HG02970 (cell line): ENCODE measurements around the gene SLC49A4.

Experiments
- ATAC-seq: cut with Tn5 transposase; IDR thresholded peaks from one replicate; pipeline ENCODE4 v1.9.1; 2021; ENCODE audit warnings: mild to moderate bottlenecking, moderate library complexity, moderate number of reproducible peaks; ENCODE audit not compliant: unreplicated experiment, low FRiP score

Gene SLC49A4

DNA sequence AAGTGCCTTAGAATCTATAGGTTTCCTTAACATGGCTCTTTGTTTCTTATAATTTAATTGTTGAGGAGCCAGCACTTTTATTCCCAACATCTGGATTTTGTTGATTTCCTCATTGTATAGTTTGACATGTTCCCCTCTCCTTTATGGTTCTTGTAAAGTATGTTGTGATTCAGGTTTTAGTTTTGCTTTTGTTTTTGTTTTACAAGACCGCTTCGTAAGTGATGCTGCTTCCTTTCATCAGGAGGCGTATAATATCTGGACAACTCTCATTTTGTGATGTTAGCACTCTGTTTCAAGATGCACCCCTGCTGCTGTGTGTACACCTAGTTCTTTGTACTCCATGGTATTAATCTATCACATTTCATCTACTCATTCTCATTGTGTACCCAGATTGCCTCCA lies 48.7 kb downstream of the SLC49A4 start:
- ATAC-seq, result no peak

DNA sequence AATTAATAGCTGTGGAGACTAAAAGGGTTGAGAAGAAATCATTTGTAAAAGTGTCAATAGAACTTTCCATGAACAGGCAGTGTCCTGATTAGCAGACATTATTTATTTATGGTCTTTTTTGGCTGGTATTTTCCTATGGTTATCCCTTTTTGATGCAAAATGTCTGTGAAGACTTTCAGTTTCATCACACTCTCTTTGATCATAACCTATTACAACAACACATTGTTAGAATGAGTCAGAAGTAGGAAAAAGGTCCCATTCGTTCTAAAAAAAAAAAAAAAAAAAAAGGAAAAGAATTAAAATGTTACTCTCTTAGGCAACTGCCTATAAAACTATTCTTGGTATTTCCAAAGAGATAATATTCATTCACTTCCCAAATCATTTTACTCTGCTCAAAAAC lies 62.1 kb downstream of the SLC49A4 start:
- no peak for ATAC-seq

DNA sequence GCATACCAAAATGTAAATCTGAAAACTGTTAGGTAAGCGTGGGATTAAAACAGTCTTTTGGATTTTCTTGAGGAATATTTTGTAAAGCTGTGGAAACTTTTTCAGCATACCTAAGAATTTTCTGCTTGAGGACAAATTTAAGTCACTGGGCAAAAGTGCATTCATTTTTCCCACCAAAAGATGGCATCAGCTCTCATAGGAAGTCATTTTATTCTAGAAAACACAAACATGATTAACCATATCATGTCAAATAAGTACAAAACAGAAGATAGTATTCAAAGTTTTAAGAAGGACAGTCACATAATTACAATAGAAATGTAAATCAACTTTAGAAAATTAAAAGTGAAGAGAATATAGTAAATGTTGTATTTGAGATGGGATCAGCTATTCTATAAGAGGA lies 63.5 kb downstream of the SLC49A4 start:
- no peak for ATAC-seq

DNA sequence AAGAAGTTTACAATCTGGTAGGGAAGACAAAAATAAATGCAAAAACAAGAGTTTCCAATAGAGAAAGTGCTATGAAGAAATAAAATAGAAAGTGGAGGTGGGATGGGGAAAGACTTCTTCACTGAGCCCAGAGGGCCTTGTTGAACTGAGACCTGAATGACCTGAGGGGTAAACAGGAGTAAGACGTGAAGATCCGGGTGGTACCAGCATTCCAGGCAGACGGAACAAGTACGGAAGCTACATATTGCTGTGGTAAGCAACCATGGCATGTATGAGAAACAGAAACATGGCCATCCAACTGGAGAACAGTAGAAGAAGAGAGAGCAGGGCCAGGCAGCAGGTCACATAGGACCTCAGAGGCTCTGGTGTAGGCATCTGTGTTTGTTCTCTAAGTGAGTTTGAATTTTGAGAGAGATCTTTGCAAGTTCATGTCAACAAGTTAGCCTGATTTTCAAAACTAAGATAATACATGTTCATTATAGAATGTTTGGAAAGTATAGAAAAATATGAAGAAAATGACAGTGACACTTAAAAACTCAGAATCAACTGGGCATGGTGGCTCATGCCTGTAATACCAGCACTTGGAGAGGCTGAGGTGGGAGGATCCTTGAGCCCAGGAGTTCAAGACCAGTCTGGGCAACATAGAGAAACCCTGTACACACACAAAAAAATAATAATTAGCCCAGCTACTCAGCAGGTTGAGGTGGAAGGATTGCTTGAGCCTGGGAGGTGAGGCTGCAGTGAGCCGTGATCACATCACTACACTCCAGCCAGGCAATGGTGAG lies 64.3 kb downstream of the SLC49A4 start:
- ATAC-seq, result no peak

DNA sequence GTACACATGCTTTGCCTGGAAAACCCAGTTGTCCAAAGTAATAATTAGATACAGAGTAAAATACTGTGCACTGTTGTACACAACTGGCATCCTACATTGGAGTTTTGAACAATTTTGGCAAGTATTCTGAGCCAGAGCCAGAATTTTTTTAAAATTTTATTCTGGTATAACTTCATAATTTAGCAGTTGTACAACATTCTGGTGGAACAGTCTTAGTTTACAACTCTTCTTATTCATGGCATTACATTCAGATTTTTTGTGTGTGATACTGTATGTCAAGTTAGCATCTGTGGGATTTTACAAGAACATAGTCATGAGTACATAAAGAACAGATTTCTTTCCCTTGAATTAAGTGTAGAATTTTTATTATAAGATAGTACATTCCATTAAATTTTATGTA lies 67.5 kb downstream of the SLC49A4 start:
- no peak for ATAC-seq

DNA sequence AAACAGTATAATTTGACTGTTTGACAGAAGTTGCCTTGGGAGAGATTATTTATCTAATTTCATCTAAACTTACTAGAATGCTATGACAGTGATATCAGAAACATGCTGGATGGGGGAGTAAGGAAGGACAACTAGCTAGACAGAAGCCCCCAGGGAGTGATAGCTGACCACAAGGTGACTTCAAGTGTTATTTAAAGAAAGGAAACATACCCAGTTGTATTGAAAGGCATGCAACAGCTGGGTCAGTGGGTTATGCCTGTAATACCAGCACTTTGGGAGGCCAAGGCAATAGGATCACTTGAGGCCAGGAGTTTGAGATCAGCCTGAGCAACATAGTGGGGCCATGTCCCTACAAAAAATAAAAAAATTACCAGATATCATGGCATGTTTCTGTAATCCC lies 69.6 kb downstream of the SLC49A4 start:
- ATAC-seq, result no peak

DNA sequence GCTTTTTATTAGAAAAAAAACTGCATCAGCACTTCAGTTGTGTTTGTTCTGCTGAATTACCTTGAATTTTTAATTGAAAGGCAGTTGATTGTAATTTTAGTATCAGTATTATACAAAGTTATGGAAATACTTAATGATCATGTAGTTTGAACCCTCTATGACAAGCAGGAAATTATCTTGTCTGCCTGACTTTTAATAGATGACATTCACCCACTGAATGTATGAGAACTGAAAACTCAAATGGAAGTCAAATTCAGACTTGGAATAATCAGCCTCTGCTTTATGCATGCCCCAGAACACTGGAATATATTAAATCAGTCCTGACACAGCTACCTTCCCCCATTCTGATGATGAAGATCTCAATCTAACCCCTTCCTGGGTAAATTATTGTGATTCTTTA lies 73.5 kb downstream of the SLC49A4 start:
- no peak for ATAC-seq

DNA sequence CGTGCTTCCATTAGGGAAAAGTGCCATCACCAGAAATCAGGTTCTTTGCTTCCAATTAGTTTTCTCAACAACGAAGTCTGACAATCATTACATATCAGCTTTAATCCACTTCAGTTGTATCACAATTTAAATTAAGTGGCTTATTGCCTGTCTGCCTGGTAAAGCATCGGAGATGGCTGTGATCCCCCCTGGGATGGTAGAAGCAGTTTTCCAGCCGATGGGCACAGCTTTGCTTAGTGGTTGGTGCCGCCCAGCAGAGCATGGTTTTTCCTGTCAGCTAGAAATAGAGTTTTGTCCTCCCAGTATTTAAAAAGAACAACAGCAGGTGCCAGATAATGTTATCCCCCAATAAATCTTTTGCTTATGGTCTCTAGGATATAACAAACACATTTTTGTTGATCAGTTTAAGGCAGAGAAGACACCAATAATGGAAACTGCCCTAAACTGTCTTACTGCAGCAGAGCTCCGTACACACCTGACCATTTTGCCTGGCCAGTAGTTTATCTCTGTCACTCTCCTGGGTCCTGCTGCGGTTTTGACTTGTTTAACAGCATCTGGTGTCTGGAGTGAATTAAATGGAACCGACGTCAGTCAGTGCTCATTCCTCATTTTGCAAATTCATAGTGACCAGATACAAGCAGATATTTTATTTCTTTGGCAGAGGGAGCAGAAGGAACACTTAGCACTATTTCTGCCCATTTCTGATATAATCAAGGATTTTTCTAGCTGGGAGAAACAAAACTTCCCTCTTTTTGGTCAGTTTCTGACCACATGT lies 79.1 kb downstream of the SLC49A4 start:
- ATAC-seq, result no peak

DNA sequence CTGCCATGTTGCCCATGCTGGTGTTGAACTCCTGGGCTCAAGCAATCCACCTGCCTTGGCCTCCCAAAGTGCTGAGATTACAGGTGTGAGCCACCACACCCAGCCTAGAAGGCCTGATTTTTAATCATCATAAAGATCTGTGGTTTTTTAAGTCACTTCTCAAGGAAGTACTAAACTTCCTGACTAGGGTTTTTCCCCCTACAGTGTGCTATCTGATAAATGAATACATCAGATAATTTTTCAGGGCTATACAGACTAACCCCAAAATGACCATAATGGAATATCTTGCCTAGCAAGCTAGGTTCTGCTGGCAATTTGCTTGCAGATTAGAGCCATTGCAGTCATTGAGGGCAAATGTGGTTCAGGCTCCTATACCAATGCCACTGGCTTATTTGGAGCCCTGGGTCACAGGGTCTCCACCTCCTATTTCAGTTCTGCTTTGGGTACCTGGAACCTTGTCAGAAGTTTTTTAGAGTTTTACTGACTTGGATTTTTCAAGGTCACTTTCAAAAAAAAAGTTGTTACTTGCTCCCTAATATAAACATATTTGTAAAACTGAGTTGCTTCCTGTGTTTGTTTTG lies 80.8 kb downstream of the SLC49A4 start:
- ATAC-seq, result no peak

DNA sequence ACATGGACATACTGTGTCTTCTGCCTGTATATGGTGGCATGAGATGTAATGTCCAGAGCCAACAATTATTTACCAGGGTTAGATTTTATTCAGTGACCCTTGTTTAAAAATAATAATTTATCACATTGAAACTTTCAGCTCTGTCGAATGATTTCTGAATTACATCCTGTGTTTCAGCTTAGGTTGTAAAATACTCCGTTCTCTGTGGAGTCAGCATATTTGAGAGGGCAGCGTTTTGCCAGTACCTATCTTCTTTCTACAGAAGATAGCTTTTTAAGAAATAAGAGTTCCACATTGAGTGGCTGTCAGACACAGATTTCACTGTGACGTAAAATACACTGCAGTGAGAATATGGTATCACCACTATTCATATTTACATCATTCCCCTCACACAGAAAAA lies 85.3 kb downstream of the SLC49A4 start:
- no peak for ATAC-seq

DNA sequence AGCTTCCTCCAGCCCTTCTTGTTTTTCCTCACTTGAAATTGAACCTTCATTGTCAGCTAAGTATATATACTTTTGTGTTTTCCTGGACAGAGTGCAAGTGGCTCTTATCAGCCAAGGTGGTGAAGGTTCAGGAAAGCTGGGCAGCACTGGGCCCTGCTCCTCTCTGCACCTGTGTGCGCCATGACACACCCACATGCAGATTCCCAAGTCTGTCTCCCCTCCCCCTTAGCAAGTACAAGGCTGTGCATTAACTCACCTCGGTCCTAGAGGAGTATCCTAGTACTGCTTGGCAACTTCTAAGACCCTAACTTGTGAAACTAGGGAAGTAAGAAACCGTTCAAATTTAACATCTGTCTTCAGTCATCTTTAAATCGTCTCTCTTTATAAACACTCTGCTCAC lies 85.8 kb downstream of the SLC49A4 start:
- no peak for ATAC-seq

DNA sequence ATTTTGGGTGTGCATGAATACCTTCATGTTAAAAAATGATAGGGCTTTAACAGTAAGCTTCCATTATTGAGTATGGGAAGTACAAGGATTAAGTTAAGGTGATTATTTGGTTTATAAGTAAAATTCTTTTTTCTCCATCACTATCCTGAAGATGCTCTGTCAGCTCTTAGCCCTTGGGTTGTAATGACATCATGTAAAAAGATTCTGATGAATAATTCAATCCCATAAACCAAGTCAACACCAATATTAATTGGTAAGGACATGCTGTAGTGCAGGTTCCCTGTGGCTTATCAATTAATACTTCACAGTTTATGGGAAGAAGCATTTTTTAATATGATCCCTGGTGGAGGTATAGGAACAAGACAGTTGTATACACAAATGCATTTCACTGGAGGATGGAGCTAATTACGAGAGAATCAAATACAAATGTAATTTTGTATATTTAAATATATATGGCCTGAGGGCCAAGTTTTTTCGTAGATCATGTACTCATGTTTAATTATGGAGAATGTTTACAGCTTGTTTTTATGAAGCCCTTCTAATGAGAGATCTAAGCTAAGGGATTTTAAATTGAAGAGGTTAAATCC lies 87.6 kb downstream of the SLC49A4 start:
- ATAC-seq, result no peak

DNA sequence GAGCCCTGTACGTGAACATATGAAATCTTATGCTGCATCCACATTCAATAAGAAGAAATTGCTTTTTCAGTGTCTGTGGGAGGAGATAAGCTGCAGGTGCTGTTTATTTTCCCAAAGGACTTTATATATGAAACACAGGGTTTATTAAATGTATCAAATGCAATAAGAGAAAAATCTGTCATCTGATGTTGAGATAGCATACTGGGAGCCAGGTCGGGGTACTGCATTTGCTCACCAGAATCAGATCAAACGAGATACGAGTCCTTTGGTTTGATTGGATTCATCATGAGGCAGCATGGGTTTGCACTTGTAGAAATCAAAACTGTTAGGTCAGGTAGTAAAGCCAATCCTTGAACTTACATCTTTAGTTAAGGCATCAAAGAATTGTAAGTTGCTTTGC lies 91.4 kb downstream of the SLC49A4 start:
- ATAC-seq, result no peak

DNA sequence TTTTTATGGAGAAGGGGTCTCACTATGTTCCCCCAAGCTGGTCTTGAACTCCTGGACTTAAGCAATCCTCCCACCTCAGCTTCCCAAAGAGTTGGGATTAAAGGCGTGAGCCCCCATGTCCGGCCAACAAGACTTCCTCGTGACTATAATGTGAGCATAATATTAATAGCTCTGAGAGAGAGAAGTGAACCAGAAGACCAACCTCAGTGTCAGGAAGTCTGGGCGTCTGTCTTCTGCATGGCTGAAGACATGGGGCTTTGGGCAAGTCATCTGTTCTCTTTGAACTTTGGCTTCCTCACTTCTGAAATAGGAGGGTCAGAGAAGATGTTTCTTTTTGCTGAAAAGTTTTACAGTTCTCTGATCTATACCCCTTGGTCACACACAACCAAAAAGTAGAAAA lies 92.1 kb downstream of the SLC49A4 start:
- ATAC-seq, result no peak

DNA sequence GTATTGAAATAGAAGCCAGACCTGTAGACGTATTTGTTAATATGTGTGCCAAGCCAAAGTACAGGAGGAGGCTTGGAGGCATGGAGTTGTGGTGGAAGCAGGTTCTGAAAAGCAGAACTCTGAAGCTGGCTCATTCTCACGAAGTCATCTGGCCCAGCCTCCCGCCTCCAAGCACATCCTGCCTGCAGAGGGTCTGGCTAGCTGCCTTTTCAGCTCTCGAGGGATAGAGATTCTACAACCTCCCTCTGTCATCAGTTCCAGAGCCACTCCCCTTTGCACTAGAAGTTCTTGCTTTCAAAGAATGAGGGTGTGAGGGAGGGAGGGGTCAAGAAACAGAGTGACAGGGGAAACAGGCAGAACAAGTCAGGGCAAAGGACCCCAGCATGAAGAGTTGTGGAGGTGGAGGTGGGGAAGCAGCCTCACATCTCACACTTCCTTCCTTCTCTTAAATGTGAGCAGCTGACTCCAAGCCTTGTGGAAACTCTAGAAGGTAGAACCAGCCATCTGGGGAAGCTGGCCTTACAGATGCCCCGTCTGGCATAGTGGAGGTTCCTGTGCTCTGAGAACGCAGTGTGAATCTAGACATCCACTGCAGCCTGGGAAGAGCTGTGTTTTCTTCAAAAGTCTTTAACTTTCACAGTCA lies 95.3 kb downstream of the SLC49A4 start:
- no peak for ATAC-seq

DNA sequence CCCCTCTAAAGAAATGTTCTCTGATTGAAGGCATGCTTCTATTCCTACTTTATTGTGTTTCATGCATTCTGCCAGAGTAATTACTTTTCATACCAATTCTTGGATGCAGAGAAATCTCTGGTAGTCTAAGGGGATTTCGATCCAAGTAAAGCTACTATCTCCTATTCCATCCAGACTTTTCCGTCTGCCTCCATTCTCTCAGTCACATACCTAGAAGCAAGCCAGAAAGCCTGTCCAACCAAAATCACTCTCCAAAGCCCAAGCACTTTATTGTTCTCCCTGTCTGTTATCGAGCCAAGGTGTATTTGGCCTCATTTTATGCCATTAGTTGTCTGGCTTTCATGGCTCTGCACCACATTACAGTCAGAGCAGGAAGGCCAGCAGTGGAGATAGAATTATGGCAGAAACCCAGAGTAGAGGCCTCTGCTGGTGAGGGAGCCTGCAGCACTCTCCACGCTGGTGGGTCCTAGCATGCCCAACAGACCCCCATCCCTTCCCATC lies 95.9 kb downstream of the SLC49A4 start:
- no peak for ATAC-seq

DNA sequence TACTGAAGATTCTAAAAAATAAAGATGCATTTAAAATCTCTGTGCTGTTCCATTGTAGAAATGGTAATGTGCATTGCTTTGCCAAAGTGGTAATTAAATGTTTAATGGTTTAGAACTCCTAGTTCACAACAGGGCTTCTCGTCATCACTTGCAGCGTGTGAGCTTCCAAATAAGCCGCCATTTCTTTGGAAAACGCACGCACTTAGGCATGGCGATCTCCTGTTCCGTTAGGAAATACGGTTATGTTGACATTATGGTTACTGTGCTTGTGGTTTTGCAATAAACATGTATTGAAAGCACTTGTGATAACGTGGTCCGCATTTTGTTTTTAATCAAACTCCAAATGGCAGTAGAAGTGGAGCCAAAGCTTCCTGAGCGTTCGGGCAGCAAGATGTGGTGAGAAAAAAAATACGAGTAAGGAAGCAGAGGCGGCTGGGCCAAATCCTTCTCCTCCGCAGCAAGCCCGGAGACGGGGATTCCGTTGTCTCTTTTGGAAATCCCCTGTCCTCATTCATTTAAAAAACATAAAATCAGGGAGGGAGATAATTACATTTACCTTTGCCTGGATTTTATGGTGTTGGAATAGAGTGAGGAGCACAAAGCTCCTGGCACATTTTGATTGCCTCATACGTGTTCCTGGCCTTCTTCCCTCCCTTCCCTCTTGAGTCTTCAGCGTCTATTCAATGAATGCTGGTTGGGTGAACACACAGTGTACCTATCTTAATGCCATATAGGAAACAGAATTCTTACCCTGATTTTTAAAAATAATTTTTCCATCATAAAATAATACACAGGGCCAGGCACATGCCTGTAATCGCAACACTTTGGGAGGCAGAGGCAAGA lies 97.5 kb downstream of the SLC49A4 start:
- ATAC-seq, result no peak

DNA sequence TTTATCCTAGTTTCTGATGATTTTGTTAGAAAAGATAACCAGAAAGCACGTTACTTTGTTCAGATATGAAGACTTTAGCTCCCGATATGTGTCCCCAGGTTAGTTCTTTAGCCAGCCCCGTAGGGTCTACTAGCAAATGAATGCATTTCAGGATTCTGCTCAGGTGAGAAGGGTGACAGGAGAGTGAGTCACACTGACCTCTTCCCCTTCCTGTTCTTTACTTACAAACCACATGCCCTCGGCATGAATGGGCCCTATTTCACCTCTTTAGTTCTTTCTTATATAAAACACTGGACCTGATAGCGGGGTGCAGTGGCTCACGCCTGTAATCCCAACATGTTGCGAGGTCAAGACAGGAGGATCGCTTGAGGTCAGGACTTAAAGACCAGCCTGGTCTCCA lies 98.4 kb downstream of the SLC49A4 start:
- no peak for ATAC-seq

DNA sequence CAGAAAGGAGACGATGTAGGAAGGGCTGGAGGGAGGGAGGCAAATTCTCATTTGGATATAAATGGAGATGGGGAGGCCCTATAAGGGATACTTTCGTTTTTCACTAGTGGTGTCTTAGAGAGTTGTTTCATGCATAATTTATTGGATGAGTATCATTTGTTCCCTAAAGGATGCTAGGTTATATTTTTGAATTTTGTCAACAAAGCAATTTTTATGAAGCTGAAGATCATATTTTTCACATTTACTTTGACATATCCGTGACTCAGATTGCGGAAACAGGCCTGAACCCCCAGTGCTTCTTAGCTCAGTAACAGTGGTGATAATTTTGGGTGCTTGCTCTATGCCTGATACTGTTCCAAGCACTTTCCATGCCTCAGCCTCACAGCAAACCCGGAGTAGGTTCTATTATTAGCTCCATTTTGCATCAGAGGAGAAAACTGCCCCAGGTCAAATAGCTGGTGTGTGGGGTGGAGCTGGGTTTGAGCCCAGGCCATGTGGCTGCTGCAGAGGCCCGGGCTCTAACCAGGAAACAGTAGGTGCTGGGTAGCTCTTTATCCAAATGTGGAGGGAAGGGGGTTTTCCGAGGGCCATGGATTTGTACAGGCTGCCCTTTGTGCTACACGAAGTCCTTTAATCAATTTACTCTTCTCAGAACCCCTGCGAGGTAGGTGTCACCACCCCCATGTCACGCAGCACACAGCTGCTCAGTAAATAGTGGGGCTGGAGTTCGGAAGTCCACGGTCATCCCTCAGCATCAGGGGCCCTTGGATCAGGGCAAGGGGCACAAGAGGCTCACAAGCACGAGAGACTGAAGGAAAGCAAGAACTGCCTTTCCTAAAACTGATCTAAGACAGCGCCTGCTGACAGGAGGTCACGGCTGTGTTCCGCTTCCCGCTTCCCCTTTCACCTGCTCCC lies 99.1 kb downstream of the SLC49A4 start:
- ATAC-seq, result no peak
